ENCODE results near the gene FLYWCH2. TPM values are rescaled to one million over a fixed set of nuclear protein-coding genes. Genes with fewer than 3 reads are reported as not detected.

Gene FLYWCH2
- total RNA-seq, 2 donors from 2014 or later = 52.2 to 53.2 TPM

DNA sequence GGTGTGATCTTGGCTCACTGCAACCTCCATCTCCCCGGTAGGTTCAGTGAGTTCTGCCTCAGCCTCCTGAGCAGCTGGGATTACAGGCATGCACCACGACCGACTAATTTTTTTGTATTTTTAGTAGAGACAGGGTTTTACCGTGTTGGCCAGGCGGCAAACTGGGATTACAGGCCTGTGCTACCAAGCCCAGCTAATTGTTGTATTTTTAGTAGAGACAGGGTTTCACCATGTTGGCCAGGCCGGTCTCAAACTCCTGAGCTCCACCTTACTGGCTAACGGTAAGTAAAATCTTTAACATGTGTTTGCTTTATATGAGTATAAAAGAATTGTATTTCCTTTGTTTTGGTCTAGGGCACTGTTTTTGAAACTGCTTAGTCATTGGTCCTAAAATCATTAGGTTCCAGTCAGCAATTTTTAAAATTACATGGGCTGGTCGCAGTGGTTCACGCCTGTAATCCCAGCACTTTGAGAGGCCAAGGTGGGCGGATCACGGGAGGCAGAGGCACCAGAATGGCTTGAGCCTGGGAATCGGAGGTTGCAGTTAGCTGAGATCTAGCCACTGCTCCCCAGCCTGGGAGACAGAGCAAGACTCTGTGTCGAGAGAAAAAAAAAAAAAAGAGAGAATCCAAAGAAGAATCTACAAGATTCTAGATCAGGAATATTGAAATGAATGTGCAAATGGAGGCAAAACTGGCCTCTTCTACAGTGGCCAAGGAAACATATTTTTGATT lies 32.3 kb downstream of the FLYWCH2 start:
- TF ChIP-seq, protein P1, sequence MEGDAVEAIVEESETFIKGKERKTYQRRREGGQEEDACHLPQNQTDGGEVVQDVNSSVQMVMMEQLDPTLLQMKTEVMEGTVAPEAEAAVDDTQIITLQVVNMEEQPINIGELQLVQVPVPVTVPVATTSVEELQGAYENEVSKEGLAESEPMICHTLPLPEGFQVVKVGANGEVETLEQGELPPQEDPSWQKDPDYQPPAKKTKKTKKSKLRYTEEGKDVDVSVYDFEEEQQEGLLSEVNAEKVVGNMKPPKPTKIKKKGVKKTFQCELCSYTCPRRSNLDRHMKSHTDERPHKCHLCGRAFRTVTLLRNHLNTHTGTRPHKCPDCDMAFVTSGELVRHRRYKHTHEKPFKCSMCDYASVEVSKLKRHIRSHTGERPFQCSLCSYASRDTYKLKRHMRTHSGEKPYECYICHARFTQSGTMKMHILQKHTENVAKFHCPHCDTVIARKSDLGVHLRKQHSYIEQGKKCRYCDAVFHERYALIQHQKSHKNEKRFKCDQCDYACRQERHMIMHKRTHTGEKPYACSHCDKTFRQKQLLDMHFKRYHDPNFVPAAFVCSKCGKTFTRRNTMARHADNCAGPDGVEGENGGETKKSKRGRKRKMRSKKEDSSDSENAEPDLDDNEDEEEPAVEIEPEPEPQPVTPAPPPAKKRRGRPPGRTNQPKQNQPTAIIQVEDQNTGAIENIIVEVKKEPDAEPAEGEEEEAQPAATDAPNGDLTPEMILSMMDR (IDR thresholded peaks at IDR 0.05) = no peak
- ATAC-seq (ENCODE audit: insufficient number of reproducible peaks, low FRiP score, low read depth) = no peak
- H3K27ac ChIP-seq = no peak overlapping the region

GRCh38 chr16:2919511-2920255 lies 36.7 kb downstream of the FLYWCH2 start:
- TF ChIP-seq, protein P1 (IDR thresholded peaks at IDR 0.05) = peak; percentile 92
- Histone ChIP-seq H3K27me3 (replicated peaks; ENCODE audit: insufficient read depth) (no peaks in the 10 kb centered on the region), H3K4me1 (ENCODE audit: control insufficient read depth in 1 of 2, low read depth in 2 of 2) (peaks cover 0 to 6% of the 10 kb centered on the region in 2 donors), H3K27ac (peak overlapping the region; percentile 66 to 82), H3K9me3 (no peaks in the 10 kb centered on the region), H3K36me3 (peaks cover 17% of the 10 kb centered on the region), H3K4me3 (peak overlapping the region; percentile 14)
- ATAC-seq (ENCODE audit: insufficient number of reproducible peaks, low FRiP score, low read depth) = peak; percentile 85
- DNase-seq (ENCODE audit: low spot score) = no peak

More for the DNA sequence above, 32.3 kb downstream of the FLYWCH2 start:
- H3K4me3 ChIP-seq = no peak overlapping the region
- peaks cover 16% of the 10 kb centered on the region for H3K36me3 ChIP-seq
- DNase-seq (ENCODE audit: low spot score) = no peak
- no peaks in the 10 kb centered on the region for H3K27me3 ChIP-seq (replicated peaks; ENCODE audit: insufficient read depth)
- no peaks in the 10 kb centered on the region for H3K9me3 ChIP-seq
- peaks cover 9 to 19% of the 10 kb centered on the region in 2 donors for H3K4me1 ChIP-seq (ENCODE audit: control insufficient read depth in 1 of 2, low read depth in 2 of 2)

DNA sequence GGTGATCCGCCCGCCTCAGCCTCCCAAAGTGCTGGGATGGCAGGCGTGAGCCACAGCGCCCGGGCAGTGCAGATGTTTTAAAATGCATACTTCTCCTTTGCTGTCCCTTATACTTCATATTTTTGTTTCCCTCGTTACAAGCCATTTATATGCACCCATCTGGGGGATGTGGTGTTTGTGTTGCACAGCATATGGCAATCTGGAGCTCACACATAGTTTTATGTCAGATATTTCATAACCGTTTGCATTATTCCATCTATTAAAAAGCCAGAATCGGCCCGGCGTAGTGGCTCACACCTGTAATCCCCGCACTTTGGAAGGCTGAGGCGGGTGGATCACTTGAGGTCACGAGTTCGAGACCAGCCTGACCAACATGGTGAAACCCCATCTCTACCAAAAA lies 40.5 kb downstream of the FLYWCH2 start:
- DNase-seq (ENCODE audit: low spot score) (no peak), ATAC-seq (ENCODE audit: insufficient number of reproducible peaks, low FRiP score, low read depth) (no peak)
- TF ChIP-seq, protein P1 (IDR thresholded peaks at IDR 0.05) = no peak
- Histone ChIP-seq H3K36me3 (peaks cover 8% of the 10 kb centered on the region), H3K27me3 (replicated peaks; ENCODE audit: insufficient read depth) (no peaks in the 10 kb centered on the region), H3K4me3 (no peak overlapping the region), H3K27ac (no peak overlapping the region), H3K4me1 (ENCODE audit: control insufficient read depth in 1 of 2, low read depth in 2 of 2) (peaks cover 0 to 10% of the 10 kb centered on the region in 2 donors), H3K9me3 (no peaks in the 10 kb centered on the region)

DNA sequence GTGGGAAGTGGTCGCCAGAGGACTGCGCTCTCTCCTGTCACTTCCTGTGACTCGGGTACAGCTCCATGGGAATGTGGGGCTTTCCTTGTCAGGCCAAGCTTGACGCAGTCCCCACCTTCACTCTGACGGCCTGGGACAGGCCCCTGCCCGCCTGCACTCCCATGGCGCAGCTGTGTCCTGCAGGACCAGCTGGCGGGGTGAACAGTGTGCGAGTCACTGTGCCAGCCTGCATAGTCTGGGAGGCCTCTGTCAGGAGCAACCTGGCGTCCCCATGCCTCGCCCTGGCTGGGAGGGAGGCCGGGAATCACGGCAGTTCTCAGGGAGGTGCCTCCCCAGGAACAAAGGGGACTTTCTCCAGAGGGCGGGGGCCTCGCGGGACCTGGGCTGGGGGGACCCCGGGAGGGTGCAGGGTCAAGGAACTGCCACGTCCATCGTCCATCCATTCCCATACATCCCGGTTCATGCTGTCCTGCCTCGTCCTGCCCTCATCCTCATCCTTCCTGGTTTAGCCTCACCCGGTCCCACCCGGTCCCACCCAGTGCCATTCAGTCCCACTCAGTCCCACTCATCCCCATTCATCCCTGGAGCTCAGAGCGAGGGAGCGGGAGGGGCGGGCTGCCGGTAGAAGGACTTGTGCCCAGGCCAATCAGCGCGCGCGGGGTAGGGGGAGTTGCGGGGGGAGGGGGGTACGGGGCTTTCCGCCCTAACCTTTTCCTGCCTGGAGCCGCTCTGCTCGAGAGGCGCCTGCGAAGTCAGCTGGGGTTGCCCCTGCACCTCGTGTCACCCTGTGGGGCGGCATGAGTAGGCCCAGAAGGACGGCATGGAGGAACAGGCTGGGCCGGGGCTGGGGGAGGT lies 42.1 kb downstream of the FLYWCH2 start:
- no peak overlapping the region for H3K4me3 ChIP-seq
- no peak overlapping the region for H3K27ac ChIP-seq
- H3K36me3 ChIP-seq = peaks cover 13% of the 10 kb centered on the region
- peaks cover 0 to 5% of the 10 kb centered on the region in 2 donors for H3K4me1 ChIP-seq (ENCODE audit: control insufficient read depth in 1 of 2, low read depth in 2 of 2)
- H3K9me3 ChIP-seq = no peaks in the 10 kb centered on the region
- TF ChIP-seq, protein P1 (IDR thresholded peaks at IDR 0.05) = no peak
- no peaks in the 10 kb centered on the region for H3K27me3 ChIP-seq (replicated peaks; ENCODE audit: insufficient read depth)
- DNase-seq (ENCODE audit: low spot score) = no peak
- ATAC-seq (ENCODE audit: insufficient number of reproducible peaks, low FRiP score, low read depth) = no peak

All from thoracic aorta (tissue), 2 donors.